HepG2 (cell line): ENCODE results near the gene PLSCR3. TPM values are rescaled to one million over a fixed set of nuclear protein-coding genes. Genes with fewer than 3 reads are reported as not detected.

Experiments used
- CHCHD3 ChIP-seq: sonication (generic); formaldehyde crosslinking; IDR thresholded peaks from 2 replicates; pipeline ENCODE4 v1.8.0; 2022; ENCODE audit warnings: mild to moderate bottlenecking, missing genetic modification reagents, moderate library complexity
- DRAP1 ChIP-seq: IDR thresholded peaks from 2 replicates; pipeline ENCODE4 v1.6.1; 2016; ENCODE audit warnings: missing genetic modification reagents, missing compliant biosample characterization
- HMG20B ChIP-seq: conservative IDR thresholded peaks from 2 replicates; pipeline ENCODE4 v1.6.1; 2016; ENCODE audit warnings: missing genetic modification reagents, missing compliant biosample characterization
- IKZF4 ChIP-seq: sonication (generic); formaldehyde crosslinking; IDR thresholded peaks from 2 replicates; pipeline ENCODE4 v1.5.1; 2020; ENCODE audit warnings: borderline replicate concordance, mild to moderate bottlenecking, low read depth, missing genetic modification reagents; ENCODE audit errors: not compliant biosample characterization
- KDM5A ChIP-seq: fragments of 200-600 bp; sonication (generic); IDR thresholded peaks from 2 replicates; pipeline ENCODE4 v1.7.0; 2018; ENCODE audit warnings: antibody characterized with exemption, mild to moderate bottlenecking, low read length, borderline replicate concordance
- PRDM10 ChIP-seq: sonication (generic); formaldehyde crosslinking; IDR thresholded peaks from 2 replicates; pipeline ENCODE4 v1.4.0; 2020; ENCODE audit warnings: low read depth, missing genetic modification reagents
- RCOR2 ChIP-seq: IDR thresholded peaks from 2 replicates; pipeline ENCODE4 v1.6.1; 2016; ENCODE audit warnings: missing biosample characterization, missing genetic modification reagents
- TFAP4 ChIP-seq: sonication (generic); IDR thresholded peaks from 2 replicates; pipeline ENCODE4 v1.6.1; 2016; ENCODE audit warnings: low read depth, borderline replicate concordance
- TGIF2 ChIP-seq: IDR thresholded peaks from 2 replicates; pipeline ENCODE4 v1.6.1; 2016; ENCODE audit warnings: control low read depth, missing compliant biosample characterization
- ZNF282 ChIP-seq: fragments of 450-650 bp; IDR thresholded peaks from 2 replicates; pipeline ENCODE4 v1.6.1; 2018; ENCODE audit not compliant: partially characterized antibody
- ZNF362 ChIP-seq: sonication (generic); formaldehyde crosslinking; IDR thresholded peaks from 2 replicates; pipeline ENCODE4 v1.4.0; 2020; ENCODE audit warnings: missing genetic modification reagents, mild to moderate bottlenecking, borderline replicate concordance
- ZNF407 ChIP-seq: sonication (generic); formaldehyde crosslinking; IDR thresholded peaks from one replicate; pipeline ENCODE4 v1.5.1; 2020; ENCODE audit warnings: mild to moderate bottlenecking, missing genetic modification reagents; ENCODE audit errors: not compliant biosample characterization
- ZNF546 ChIP-seq: sonication (generic); formaldehyde crosslinking; conservative IDR thresholded peaks from 2 replicates; pipeline ENCODE4 v1.8.1; 2023; ENCODE audit warnings: mild to moderate bottlenecking, missing genetic modification reagents
- ZNF776 ChIP-seq: sonication (generic); formaldehyde crosslinking; IDR thresholded peaks from 2 replicates; pipeline ENCODE4 v1.4.0; 2020; ENCODE audit warnings: mild to moderate bottlenecking, missing genetic modification reagents
- polyA plus RNA-seq, 8 experiments: library from polyadenylated mRNA; depleted of rRNA in 3 of 8; stranded (reverse) in 7 of 8; unstranded in 1 of 8; fragments of >200 nt; fragmentation: Illumina TruSeq in 4 of 8; extraction: Trizol in 4 of 8; gene quantifications; 2 replicates each; pipeline versions ENCODE4 v1.2.1 to v1.2.3, GENCODE V29; 2011 to 2016; ENCODE audit warnings: low read depth in 4 of 8, missing spikeins in 1 of 8, mixed read lengths in 1 of 8; ENCODE audit not compliant: insufficient read depth in 1 of 8
- total RNA-seq, 5 experiments: library from RNA; depleted of rRNA; stranded (reverse); fragments of >200 nt; fragmentation: Illumina TruSeq; extraction: Trizol; gene quantifications; 2 replicates each; pipeline ENCODE4 v1.2.3, GENCODE V29; 2016; ENCODE audit warnings: low read depth in 1 of 5

The PLSCR3 gene
- total and polyA plus RNA-seq, 2 of the 13 experiments (the other 11 are each of a cell fraction or from before 2014, with no cell fraction given): 5.6 to 6.2 TPM

- TF ChIP-seq ZNF407 (CRISPR knock-in tag) (peak; percentile 88), PRDM10 (CRISPR knock-in tag) (no peak), HMG20B (CRISPR knock-in tag) (no peak), ZNF282 (no peak), KDM5A (no peak; the same call in 1 of the 2 replicates), ZNF546 (no peak), TFAP4 (no peak), RCOR2 (no peak), ZNF362 (CRISPR knock-in tag) (no peak), TGIF2 (CRISPR knock-in tag) (no peak), DRAP1 (CRISPR knock-in tag) (no peak), ZNF776 (CRISPR knock-in tag) (peak; percentile 38; the same call in 1 of the 2 replicates), IKZF4 (CRISPR knock-in tag) (no peak), CHCHD3 (no peak; the same call in 1 of the 2 replicates)
Measured at GRCh38 chr17:7394452-7395191, at the start of gene PLSCR3 (continued).
